Neural cell (in vitro differentiated cells): ENCODE data around the gene CAPN13.

ENCODE experiments used
- CTCF ChIP-seq: fragments of 450-650 bp; IDR thresholded peaks from 2 replicates; pipeline ENCODE4 v1.5.1; 2014; ENCODE audit warnings: antibody characterized with exemption, mild to moderate bottlenecking, moderate library complexity; ENCODE audit not compliant: poor library complexity, severe bottlenecking
- EP300 ChIP-seq: fragments of 450-650 bp; conservative IDR thresholded peaks from 2 replicates; pipeline ENCODE4 v1.6.1; 2014; ENCODE audit warnings: antibody characterized with exemption, mild to moderate bottlenecking, moderate library complexity; ENCODE audit not compliant: poor library complexity, severe bottlenecking
- EZH2 ChIP-seq: fragments of 200-600, 300-800 bp; shearing (Covaris generic), sonication (generic); IDR thresholded peaks from 2 replicates; pipeline ENCODE4 v1.6.1; 2014; ENCODE audit warnings: antibody characterized with exemption, low read length, borderline replicate concordance, mild to moderate bottlenecking; ENCODE audit not compliant: insufficient read depth, poor library complexity, severe bottlenecking
- POLR2AphosphoS5 ChIP-seq: IDR thresholded peaks from 2 replicates; pipeline ENCODE4 v1.6.1; 2012
- RAD21 ChIP-seq: fragments of 450-650 bp; conservative IDR thresholded peaks from 2 replicates; pipeline ENCODE4 v1.6.1; 2014; ENCODE audit warnings: antibody characterized with exemption, mild to moderate bottlenecking, moderate library complexity
- REST ChIP-seq: IDR thresholded peaks from 2 replicates; pipeline ENCODE4 v1.6.1; 2012; ENCODE audit warnings: borderline replicate concordance
- SMC3 ChIP-seq: fragments of 450-650 bp; conservative IDR thresholded peaks from 2 replicates; pipeline ENCODE4 v1.6.1; 2014; ENCODE audit warnings: antibody characterized with exemption, mild to moderate bottlenecking, moderate library complexity; ENCODE audit not compliant: poor library complexity
- TAF1 ChIP-seq: IDR thresholded peaks from 2 replicates; pipeline ENCODE4 v1.6.1; 2012; ENCODE audit warnings: low read depth

- no peak for TF ChIP-seq REST
- TF ChIP-seq CTCF, result no peak
- TF ChIP-seq POLR2AphosphoS5, result no peak
- no peak for TF ChIP-seq RAD21
- TF ChIP-seq SMC3, result no peak
- TF ChIP-seq EZH2, result no peak
- TF ChIP-seq TAF1, result no peak
- no peak for TF ChIP-seq EP300
These were observed 101.3 kb downstream of the CAPN13 start for GRCh38 chr2:30705711-30706533.
